Liver (tissue), 9 donors: ENCODE data around the gene HINT2. TPM values are rescaled to one million over a fixed set of nuclear protein-coding genes. Genes with fewer than 3 reads are reported as not detected.

Experiments
- DNase-seq: peaks from one replicate; pipeline ENCODE4 v3.0.0-alpha.2; 2017; ENCODE audit warnings: low spot score
- H3K27ac ChIP-seq, 2 donors: one replicate each; pipeline ENCODE4 v1.7.0; 2013; ENCODE audit warnings: inconsistent platforms in 2 of 2, low read length in 2 of 2, control low read depth in 1 of 2, low read depth in 1 of 2, mild to moderate bottlenecking in 1 of 2
- H3K27me3 ChIP-seq, 4 donors: one replicate each; pipeline versions ENCODE4 v1.6.1 to v1.7.0; 2013; ENCODE audit warnings: low read length in 3 of 4, inconsistent platforms in 1 of 4, mild to moderate bottlenecking in 1 of 4, moderate library complexity in 1 of 4; ENCODE audit not compliant: control insufficient read depth in 4 of 4, insufficient read depth in 4 of 4
- H3K36me3 ChIP-seq, 4 donors: one replicate each; pipeline versions ENCODE4 v1.6.1 to v1.7.0; 2013; ENCODE audit warnings: low read length in 3 of 4, mild to moderate bottlenecking in 3 of 4, low read depth in 1 of 4, moderate library complexity in 1 of 4; ENCODE audit not compliant: control insufficient read depth in 4 of 4, insufficient read depth in 3 of 4
- H3K4me1 ChIP-seq, 4 donors: one replicate each; pipeline versions ENCODE4 v1.6.1 to v1.7.0; 2013; ENCODE audit warnings: low read length in 3 of 4, mild to moderate bottlenecking in 3 of 4, moderate library complexity in 1 of 4; ENCODE audit not compliant: control insufficient read depth in 4 of 4, insufficient read depth in 4 of 4
- H3K4me3 ChIP-seq, 3 donors: one replicate each; pipeline versions ENCODE4 v1.6.1 to v1.7.0; 2013; ENCODE audit warnings: low read length in 3 of 3, control low read depth in 1 of 3, low read depth in 1 of 3, mild to moderate bottlenecking in 1 of 3
- H3K9ac ChIP-seq, 2 donors: one replicate each; pipeline ENCODE4 v1.7.0; 2013; ENCODE audit warnings: low read length in 2 of 2, mild to moderate bottlenecking in 2 of 2, moderate library complexity in 2 of 2, control low read depth in 1 of 2, low read depth in 1 of 2
- H3K9me3 ChIP-seq, 4 donors: one replicate each; pipeline versions ENCODE4 v1.6.1 to v1.7.0; 2013; ENCODE audit warnings: low read length in 3 of 4; ENCODE audit not compliant: control insufficient read depth in 4 of 4
- CTCF ChIP-seq: fragments of 150-350 bp; IDR thresholded peaks from 2 replicates; pipeline ENCODE4 v1.5.1; 2017; ENCODE audit warnings: improper control_type of control experiment, low read depth, low read length; ENCODE audit not compliant: missing input control
- EGR1 ChIP-seq, 2 donors: IDR thresholded peaks; 2 replicates each; pipeline ENCODE4 v1.6.1; 2016 to 2018; ENCODE audit warnings: antibody characterized with exemption in 2 of 2, low read depth in 2 of 2
- FOXA1 ChIP-seq: IDR thresholded peaks from 2 replicates; pipeline ENCODE4 v1.6.1; 2016; ENCODE audit warnings: antibody characterized with exemption
- GABPA ChIP-seq, 2 donors: IDR thresholded peaks in 1 of 2; conservative IDR thresholded peaks in 1 of 2; 2 replicates each; pipeline ENCODE4 v1.6.1; 2016; ENCODE audit warnings: antibody characterized with exemption in 2 of 2, mild to moderate bottlenecking in 1 of 2, moderate library complexity in 1 of 2
- HNF4A ChIP-seq, 2 donors: conservative IDR thresholded peaks; 2 replicates each; pipeline ENCODE4 v1.6.1; 2016; ENCODE audit warnings: antibody characterized with exemption in 2 of 2, mild to moderate bottlenecking in 2 of 2
- HNF4G ChIP-seq: IDR thresholded peaks from 2 replicates; pipeline ENCODE4 v1.6.1; 2016; ENCODE audit warnings: antibody characterized with exemption
- JUND ChIP-seq, 2 donors: IDR thresholded peaks; 2 replicates each; pipeline ENCODE4 v1.6.1; 2016; ENCODE audit warnings: antibody characterized with exemption in 2 of 2
- MAX ChIP-seq: IDR thresholded peaks from 2 replicates; pipeline ENCODE4 v1.6.1; 2016; ENCODE audit warnings: antibody characterized with exemption
- NR2F2 ChIP-seq: IDR thresholded peaks from 2 replicates; pipeline ENCODE4 v1.6.1; 2016; ENCODE audit warnings: antibody characterized with exemption
- RAD21 ChIP-seq, 2 donors: IDR thresholded peaks; 2 replicates each; pipeline ENCODE4 v1.6.1; 2016; ENCODE audit warnings: antibody characterized with exemption in 2 of 2, mild to moderate bottlenecking in 2 of 2
- REST ChIP-seq: IDR thresholded peaks from 2 replicates; pipeline ENCODE4 v1.6.1; 2016; ENCODE audit warnings: antibody characterized with exemption, mild to moderate bottlenecking
- RXRA ChIP-seq, 2 donors: IDR thresholded peaks; 2 replicates each; pipeline ENCODE4 v1.6.1; 2017 to 2018; ENCODE audit warnings: antibody characterized with exemption in 2 of 2, mild to moderate bottlenecking in 1 of 2
- SP1 ChIP-seq: IDR thresholded peaks from 2 replicates; pipeline ENCODE4 v1.6.1; 2018; ENCODE audit warnings: antibody characterized with exemption, mild to moderate bottlenecking
- TAF1 ChIP-seq: conservative IDR thresholded peaks from 2 replicates; pipeline ENCODE4 v1.6.1; 2016; ENCODE audit warnings: antibody characterized with exemption, mild to moderate bottlenecking
- YY1 ChIP-seq: IDR thresholded peaks from 2 replicates; pipeline ENCODE4 v1.6.1; 2016; ENCODE audit warnings: antibody characterized with exemption, mild to moderate bottlenecking
- ZBTB33 ChIP-seq: IDR thresholded peaks from 2 replicates; pipeline ENCODE4 v1.6.1; 2016; ENCODE audit warnings: antibody characterized with exemption
- WGBS: extraction: QIAGEN DNeasy Blood & Tissue Kit; methylation state at CpG from one replicate; pipeline ENCODE4 v1.1.7; 2013; 5-methylcytosine and 5-hydroxymethylcytosine counted together
- polyA plus RNA-seq, 2 donors: library from polyadenylated mRNA; stranded (reverse) in 1 of 2; unstranded in 1 of 2; fragments of 200-250 nt in 1 of 2; fragments of >200 nt in 1 of 2; fragmentation: Nextera tagmentation in 1 of 2; extraction: Ambion mirVana in 1 of 2; gene quantifications; one replicate each; pipeline versions ENCODE4 v1.2.1 to v1.2.3, GENCODE V29; 2013 to 2015
- total RNA-seq, 2 donors: library from RNA; depleted of rRNA; stranded (reverse); fragments of >200 nt; gene quantifications; one replicate each; pipeline ENCODE4 v1.2.3, GENCODE V29; 2014
- donor health status: healthy.
- donor health status: healthy.
- donor health status: healthy.
- donor health status: healthy.
- donor health status: healthy.

HINT2 gene
- 10 to 100 TPM; 34.3 to 35.0 TPM for total RNA-seq
- 100 to 1,000 TPM; 117 to 176 TPM for polyA plus RNA-seq

- TF ChIP-seq EGR1 (IDR thresholded peaks at IDR 0.05; ENCODE audit: low read depth in 2 of 2) = peak; percentile 71 to 75
- TF ChIP-seq GABPA (IDR thresholded peaks at IDR 0.05 in 1 of 2, conservative IDR thresholded peaks at IDR 0.05 in 1 of 2) = peak in 1 of 2 donors; percentile 11
- TF ChIP-seq CTCF = no peak
- peak; percentile 58 for TF ChIP-seq REST
- peak; percentile 31 to 53 for TF ChIP-seq HNF4A (conservative IDR thresholded peaks at IDR 0.05)
- peak; percentile 16 for TF ChIP-seq MAX
- peak; percentile 50 to 66 for TF ChIP-seq RXRA (IDR thresholded peaks at IDR 0.05)
- TF ChIP-seq ZBTB33 = peak; percentile 88
- TF ChIP-seq FOXA1 = peak; percentile 27
- TF ChIP-seq HNF4G = no peak
- no peak for TF ChIP-seq NR2F2
- peak; percentile 88 for TF ChIP-seq TAF1
- TF ChIP-seq SP1 = peak; percentile 96
- TF ChIP-seq YY1 = peak; percentile 97
- no peak for TF ChIP-seq JUND (IDR thresholded peaks at IDR 0.05)
- peak in 1 of 2 donors; percentile 15 for TF ChIP-seq RAD21 (IDR thresholded peaks at IDR 0.05)
- peak within 1 kb of the TSS; percentile 95 to 100 for H3K27ac ChIP-seq
- no peaks in the 10 kb centered on the region for H3K27me3 ChIP-seq
- H3K9ac ChIP-seq = peak within 1 kb of the TSS; percentile 87 to 91
- H3K36me3 ChIP-seq = no peaks in the 10 kb centered on the region
- H3K4me1 ChIP-seq = peaks cover 16 to 42% (median 35%) of the 10 kb centered on the region in 4 donors
- WGBS = under 1% methylated on average over 52 of the region's 52 CpGs
- peak within 1 kb of the TSS; percentile 67 to 82 (median 79) for H3K4me3 ChIP-seq
- H3K9me3 ChIP-seq = no peaks in the 10 kb centered on the region
- peak; percentile 98 for DNase-seq
These were observed at the start of gene HINT2 for GRCh38 chr9:35814841-35815543. Gene HINT2 (minus strand): TSS chr9:35815042. CDS start chr9:35814979, 63 bp downstream.
